A549 treated with AZD2906 at 1 μM for 4 hours (cell line): ENCODE results near the gene TBC1D21. TPM values are rescaled to one million over a fixed set of nuclear protein-coding genes. Genes with fewer than 3 reads are reported as not detected.

Source experiments
- total RNA-seq: library from RNA; stranded (reverse); fragments of 200-300 nt; extraction: Qiagen RNA extraction; gene quantifications from 5 replicates; pipeline ENCODE4 v1.2.3, GENCODE V29; 2022

The TBC1D21 gene, protein sequence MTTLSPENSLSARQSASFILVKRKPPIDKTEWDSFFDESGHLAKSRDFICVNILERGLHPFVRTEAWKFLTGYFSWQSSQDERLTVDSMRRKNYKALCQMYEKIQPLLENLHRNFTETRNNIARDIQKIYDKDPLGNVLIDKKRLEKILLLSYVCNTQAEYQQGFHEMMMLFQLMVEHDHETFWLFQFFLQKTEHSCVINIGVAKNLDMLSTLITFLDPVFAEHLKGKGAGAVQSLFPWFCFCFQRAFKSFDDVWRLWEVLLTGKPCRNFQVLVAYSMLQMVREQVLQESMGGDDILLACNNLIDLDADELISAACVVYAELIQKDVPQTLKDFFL
- not detected in 5 replicates for total RNA-seq

DNA sequence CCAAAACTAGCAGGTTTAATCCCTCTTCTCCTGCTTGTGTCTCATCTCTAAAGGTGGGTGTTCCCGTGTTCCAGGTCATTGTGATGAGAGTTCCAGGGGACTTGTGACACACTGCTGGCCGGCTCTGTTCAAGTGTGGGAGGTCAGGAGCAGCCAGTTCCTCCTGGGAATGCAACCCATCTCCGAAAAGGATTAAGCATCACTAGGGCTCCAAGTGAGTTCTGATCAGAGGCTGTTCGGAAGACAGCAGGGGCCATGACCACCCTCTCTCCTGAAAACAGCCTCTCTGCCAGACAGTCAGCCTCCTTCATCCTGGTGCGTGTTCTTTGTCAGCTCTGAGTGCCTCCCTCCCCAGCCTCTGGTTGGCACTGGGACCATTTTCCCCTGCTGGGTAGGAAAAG lies at the start of gene TBC1D21:
TSS of gene TBC1D21 (plus strand) at position 109 of the 400 bp plus-strand sequence. CDS start at position 255, 146 bp downstream.

DNA sequence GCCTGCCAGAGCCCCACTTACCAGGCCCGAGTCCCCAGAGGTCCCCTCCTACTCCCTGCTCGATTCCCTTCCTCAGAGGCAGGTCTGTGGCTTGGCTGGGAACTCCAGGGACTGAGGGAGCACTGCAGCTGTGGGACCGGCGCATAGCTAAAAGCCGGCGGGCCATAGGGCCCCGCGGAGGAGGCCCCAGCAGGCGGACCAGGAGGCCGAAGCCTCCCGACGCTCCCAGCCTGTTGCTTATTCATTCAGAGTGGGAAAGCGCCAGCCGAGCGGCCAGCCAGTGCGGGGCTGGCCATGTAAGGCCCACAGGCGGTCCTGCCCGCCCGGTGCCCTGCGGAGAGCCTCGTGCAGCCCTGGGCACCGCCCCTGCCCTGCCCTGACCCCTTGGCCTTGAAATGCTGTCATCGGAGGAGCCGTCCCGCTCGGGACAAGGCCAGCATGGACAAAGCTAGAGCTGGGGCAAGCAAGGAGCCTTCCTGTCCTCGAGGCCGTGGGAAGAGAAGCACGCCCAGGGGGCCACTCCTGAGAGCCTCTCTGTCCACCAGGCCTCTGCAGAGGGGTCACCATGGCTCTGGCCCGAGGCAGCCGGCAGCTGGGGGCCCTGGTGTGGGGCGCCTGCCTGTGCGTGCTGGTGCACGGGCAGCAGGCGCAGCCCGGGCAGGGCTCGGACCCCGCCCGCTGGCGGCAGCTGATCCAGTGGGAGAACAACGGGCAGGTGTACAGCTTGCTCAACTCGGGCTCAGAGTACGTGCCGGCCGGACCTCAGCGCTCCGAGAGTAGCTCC lies 53.0 kb downstream of the TBC1D21 start, which contains the start of gene LOXL1:
TSS of gene LOXL1 (plus strand) at position 244 of the 784 bp plus-strand sequence. CDS start at position 566, 322 bp downstream.

Other genes starting within 250 kb of the TBC1D21 start
- 180 to 207 TPM (median 199 TPM) in 5 replicates for gene NPTN, start 240.2 kb upstream of the TBC1D21 start, total RNA-seq
- gene CD276, start 189.2 kb upstream of the TBC1D21 start, total RNA-seq, result 63.7 to 76.9 TPM (median 75.0 TPM) in 5 replicates
- gene INSYN1, start 120.2 kb upstream of the TBC1D21 start, total RNA-seq, result 1.9 to 3.2 TPM (median 2.4 TPM) in 5 replicates
- 0.52 to 1.0 TPM (median 0.70 TPM) in 5 replicates for gene LOXL1, start 52.9 kb downstream of the TBC1D21 start, total RNA-seq
- 10.2 to 14.1 TPM (median 11.9 TPM) in 5 replicates for gene STOML1, start 118.7 kb downstream of the TBC1D21 start, total RNA-seq
- 11.9 to 16.9 TPM (median 15.7 TPM) in 5 replicates for gene PML, start 121.2 kb downstream of the TBC1D21 start, total RNA-seq
- gene GOLGA6A, start 209.0 kb downstream of the TBC1D21 start, total RNA-seq, result 0.07 to 0.15 TPM (median 0.11 TPM) in 5 replicates